Measurements from ENCODE around the gene ZCCHC7. TPM values are rescaled to one million over a fixed set of nuclear protein-coding genes. Genes with fewer than 3 reads are reported as not detected.

ZCCHC7 gene
- total and polyA plus RNA-seq, 4 donors: 7.7 to 28.0 (median 12.6) TPM

GRCh38 chr9:37127018-37127417 is 6.6 kb downstream of the ZCCHC7 start:
- Histone ChIP-seq H3K27me3 (ENCODE audit: control insufficient read depth in 3 of 3, insufficient read depth in 3 of 3, low read length in 2 of 3) (no peaks in the 10 kb centered on the region), H3K27ac (ENCODE audit: low read depth in 1 of 2, low read length in 1 of 2) (no peak overlapping the region), H3K4me1 (ENCODE audit: control insufficient read depth in 5 of 5, insufficient read depth in 5 of 5, low read length in 5 of 5) (peaks cover 0 to 4% (median under 1%) of the 10 kb centered on the region in 5 donors), H3K9me3 (ENCODE audit: control insufficient read depth in 4 of 4, insufficient read depth in 3 of 4, low read length in 3 of 4) (no peaks in the 10 kb centered on the region), H3K4me3 (no peak overlapping the region), H3K36me3 (ENCODE audit: control insufficient read depth in 4 of 4, insufficient read depth in 4 of 4, low read length in 4 of 4) (peaks cover 0 to 9% (median 5%) of the 10 kb centered on the region in 4 donors), H3K9ac (ENCODE audit: insufficient read depth in 1 of 2, low read length in 2 of 2) (no peak overlapping the region)
- no peak for ATAC-seq (ENCODE audit: insufficient read depth, low FRiP score)
- WGBS, 2 donors: 87 to 90% methylated on average over 3 of the region's 3 CpGs
- no peak for DNase-seq
- TF ChIP-seq CTCF (IDR thresholded peaks at IDR 0.05; ENCODE audit: control extremely low read depth, extremely low read depth): no peak

GRCh38 chr9:37128051-37128450 is 7.7 kb downstream of the ZCCHC7 start:
- WGBS, 2 donors: 94 to 95% methylated on average over 3 of the region's 3 CpGs
- Histone ChIP-seq H3K9ac (ENCODE audit: insufficient read depth in 1 of 2, low read length in 2 of 2) (no peak overlapping the region), H3K27ac (ENCODE audit: low read depth in 1 of 2, low read length in 1 of 2) (no peak overlapping the region), H3K9me3 (ENCODE audit: control insufficient read depth in 4 of 4, insufficient read depth in 3 of 4, low read length in 3 of 4) (no peaks in the 10 kb centered on the region), H3K27me3 (ENCODE audit: control insufficient read depth in 3 of 3, insufficient read depth in 3 of 3, low read length in 2 of 3) (no peaks in the 10 kb centered on the region), H3K36me3 (ENCODE audit: control insufficient read depth in 4 of 4, insufficient read depth in 4 of 4, low read length in 4 of 4) (peaks cover 0 to 13% (median 6%) of the 10 kb centered on the region in 4 donors), H3K4me1 (ENCODE audit: control insufficient read depth in 5 of 5, insufficient read depth in 5 of 5, low read length in 5 of 5) (peaks cover 0 to 2% (median 0%) of the 10 kb centered on the region in 5 donors), H3K4me3 (no peak overlapping the region)
- no peak for TF ChIP-seq CTCF (IDR thresholded peaks at IDR 0.05; ENCODE audit: control extremely low read depth, extremely low read depth)
- DNase-seq (no peak), ATAC-seq (ENCODE audit: insufficient read depth, low FRiP score) (no peak)

- no peak for DNase-seq
- Histone ChIP-seq H3K27ac (ENCODE audit: low read depth in 1 of 2, low read length in 1 of 2) (no peak overlapping the region), H3K36me3 (ENCODE audit: control insufficient read depth in 4 of 4, insufficient read depth in 4 of 4, low read length in 4 of 4) (peaks cover 0 to 7% (median 2%) of the 10 kb centered on the region in 4 donors), H3K27me3 (ENCODE audit: control insufficient read depth in 3 of 3, insufficient read depth in 3 of 3, low read length in 2 of 3) (no peaks in the 10 kb centered on the region), H3K4me1 (ENCODE audit: control insufficient read depth in 5 of 5, insufficient read depth in 5 of 5, low read length in 5 of 5) (no peaks in the 10 kb centered on the region), H3K9ac (ENCODE audit: insufficient read depth in 1 of 2, low read length in 2 of 2) (no peak overlapping the region), H3K4me3 (no peak overlapping the region), H3K9me3 (ENCODE audit: control insufficient read depth in 4 of 4, insufficient read depth in 3 of 4, low read length in 3 of 4) (no peaks in the 10 kb centered on the region)
- ATAC-seq (ENCODE audit: insufficient read depth, low FRiP score): no peak
- 94% methylated on average over 1 of the region's 1 CpG for WGBS, 2 donors
- TF ChIP-seq CTCF (IDR thresholded peaks at IDR 0.05; ENCODE audit: control extremely low read depth, extremely low read depth): no peak
These were observed 13.8 kb downstream of the ZCCHC7 start for GRCh38 chr9:37134166-37134565.

GRCh38 chr9:37141015-37141414 is 20.6 kb downstream of the ZCCHC7 start:
- H3K4me3 ChIP-seq: no peak overlapping the region
- H3K27me3 ChIP-seq (ENCODE audit: control insufficient read depth in 3 of 3, insufficient read depth in 3 of 3, low read length in 2 of 3): no peaks in the 10 kb centered on the region
- DNase-seq: no peak
- no peak overlapping the region for H3K27ac ChIP-seq (ENCODE audit: low read depth in 1 of 2, low read length in 1 of 2)
- H3K36me3 ChIP-seq (ENCODE audit: control insufficient read depth in 4 of 4, insufficient read depth in 4 of 4, low read length in 4 of 4): peaks cover 0 to 5% (median 0%) of the 10 kb centered on the region in 4 donors
- no peak for ATAC-seq (ENCODE audit: insufficient read depth, low FRiP score)
- peaks cover 0 to 3% (median 0%) of the 10 kb centered on the region in 5 donors for H3K4me1 ChIP-seq (ENCODE audit: control insufficient read depth in 5 of 5, insufficient read depth in 5 of 5, low read length in 5 of 5)
- 95 to 96% methylated on average over 2 of the region's 2 CpGs for WGBS, 2 donors
- H3K9me3 ChIP-seq (ENCODE audit: control insufficient read depth in 4 of 4, insufficient read depth in 3 of 4, low read length in 3 of 4): no peaks in the 10 kb centered on the region
- H3K9ac ChIP-seq (ENCODE audit: insufficient read depth in 1 of 2, low read length in 2 of 2): no peak overlapping the region
- no peak for TF ChIP-seq CTCF (IDR thresholded peaks at IDR 0.05; ENCODE audit: control extremely low read depth, extremely low read depth)

Data from lung (tissue), 12 donors.